ENCODE results near the gene GAS7.

GAS7 gene

DNA sequence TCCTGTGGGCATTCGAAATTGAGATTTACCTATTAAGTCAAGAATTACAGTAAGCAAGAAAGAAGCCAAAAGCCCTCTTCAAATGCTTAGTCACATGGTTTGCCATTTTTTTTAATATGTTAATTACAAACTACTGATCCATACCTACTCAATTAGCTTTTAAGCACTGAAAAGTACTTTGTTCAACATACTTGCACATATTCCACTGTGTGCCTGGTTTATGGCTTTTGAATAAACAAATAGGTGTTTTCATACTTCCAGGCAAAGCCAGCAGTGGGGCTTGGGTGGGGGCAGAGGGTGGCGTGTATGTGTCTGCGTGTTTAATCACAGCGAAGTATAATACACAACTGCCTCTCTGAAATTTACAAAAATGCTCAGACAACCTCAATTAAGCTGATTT, 51.4 kb downstream of the GAS7 start:
- ChIA-PET POLR2A (no interaction called here), CTCF (interaction anchor here (0.8 to 1.1 kb wide), 3 partner anchors 10 to 14 kb away, joined by 3 to 4 read pairs (median 3); no protein-coding TSS in a partner anchor)
- TF ChIP-seq, protein P1, sequence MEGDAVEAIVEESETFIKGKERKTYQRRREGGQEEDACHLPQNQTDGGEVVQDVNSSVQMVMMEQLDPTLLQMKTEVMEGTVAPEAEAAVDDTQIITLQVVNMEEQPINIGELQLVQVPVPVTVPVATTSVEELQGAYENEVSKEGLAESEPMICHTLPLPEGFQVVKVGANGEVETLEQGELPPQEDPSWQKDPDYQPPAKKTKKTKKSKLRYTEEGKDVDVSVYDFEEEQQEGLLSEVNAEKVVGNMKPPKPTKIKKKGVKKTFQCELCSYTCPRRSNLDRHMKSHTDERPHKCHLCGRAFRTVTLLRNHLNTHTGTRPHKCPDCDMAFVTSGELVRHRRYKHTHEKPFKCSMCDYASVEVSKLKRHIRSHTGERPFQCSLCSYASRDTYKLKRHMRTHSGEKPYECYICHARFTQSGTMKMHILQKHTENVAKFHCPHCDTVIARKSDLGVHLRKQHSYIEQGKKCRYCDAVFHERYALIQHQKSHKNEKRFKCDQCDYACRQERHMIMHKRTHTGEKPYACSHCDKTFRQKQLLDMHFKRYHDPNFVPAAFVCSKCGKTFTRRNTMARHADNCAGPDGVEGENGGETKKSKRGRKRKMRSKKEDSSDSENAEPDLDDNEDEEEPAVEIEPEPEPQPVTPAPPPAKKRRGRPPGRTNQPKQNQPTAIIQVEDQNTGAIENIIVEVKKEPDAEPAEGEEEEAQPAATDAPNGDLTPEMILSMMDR (IDR thresholded peaks at IDR 0.05; ENCODE audit: insufficient read depth, low read length, missing control alignments), result no peak
- DNase-seq (ENCODE audit: low read depth, low spot score), result no peak
- H3K4me3 ChIP-seq (ENCODE audit: low read depth, low read length), result no peak overlapping the region

GRCh38 chr17:10144982-10145381, 53.4 kb downstream of the GAS7 start:
- ChIA-PET CTCF (interaction anchor here (0.6 kb wide), 1 partner anchor 500 kb away, joined by 3 read pairs; no protein-coding TSS in a partner anchor), POLR2A (no interaction called here)
- TF ChIP-seq, protein P1 (IDR thresholded peaks at IDR 0.05; ENCODE audit: insufficient read depth, low read length, missing control alignments), result no peak
- H3K4me3 ChIP-seq (ENCODE audit: low read depth, low read length), result no peak overlapping the region
- no peak for DNase-seq (ENCODE audit: low read depth, low spot score)

- H3K4me3 ChIP-seq (ENCODE audit: low read depth, low read length), result no peak overlapping the region
- POLR2A ChIA-PET, result no interaction called here
- CTCF ChIA-PET, result interaction anchor here (0.6 kb wide), 1 partner anchor 500 kb away, joined by 3 read pairs; no protein-coding TSS in a partner anchor
- DNase-seq (ENCODE audit: low read depth, low spot score), result no peak
- TF ChIP-seq, protein P1 (IDR thresholded peaks at IDR 0.05; ENCODE audit: insufficient read depth, low read length, missing control alignments), result no peak
Measured at GRCh38 chr17:10144456-10144855, 54.0 kb downstream of the GAS7 start.

DNA sequence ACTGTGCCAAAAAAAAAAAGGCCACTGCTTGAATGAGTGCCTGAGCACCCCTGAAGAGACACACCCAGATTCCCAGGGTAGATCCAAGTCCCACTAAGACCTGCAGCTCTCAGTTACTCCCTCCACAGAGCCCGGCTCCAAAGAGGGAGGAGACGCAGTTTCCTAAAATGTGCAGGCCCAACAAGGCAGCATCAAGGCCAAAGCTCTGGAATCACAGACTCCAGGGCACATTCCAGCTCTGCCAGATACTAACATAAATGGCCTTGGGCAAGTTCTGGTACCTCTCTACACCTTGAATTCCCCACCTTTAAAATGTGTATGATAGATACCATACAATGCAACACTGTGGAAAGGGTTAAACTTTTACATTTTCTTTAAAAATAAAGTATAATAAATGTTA, 57.0 kb downstream of the GAS7 start:
- CTCF ChIA-PET, result interaction anchor here (1.2 kb wide), 1 partner anchor 12 kb away, joined by 4 read pairs; no protein-coding TSS in a partner anchor
- no peak overlapping the region for H3K4me3 ChIP-seq (ENCODE audit: low read depth, low read length)
- DNase-seq (ENCODE audit: low read depth, low spot score), result no peak
- TF ChIP-seq, protein P1 (IDR thresholded peaks at IDR 0.05; ENCODE audit: insufficient read depth, low read length, missing control alignments), result no peak
- POLR2A ChIA-PET, result no interaction called here

- ChIA-PET POLR2A (interaction anchor here (1.0 kb wide), 1 partner anchor 12 kb away, joined by 3 read pairs; no protein-coding TSS in a partner anchor), CTCF (interaction anchor here (1.1 kb wide), 1 partner anchor 88 kb away, joined by 4 read pairs; no protein-coding TSS in a partner anchor)
- TF ChIP-seq, protein P1 (IDR thresholded peaks at IDR 0.05; ENCODE audit: insufficient read depth, low read length, missing control alignments), result no peak
- H3K4me3 ChIP-seq (ENCODE audit: low read depth, low read length), result no peak overlapping the region
- DNase-seq (ENCODE audit: low read depth, low spot score), result no peak
Measured at GRCh38 chr17:10139577-10139976, 58.8 kb downstream of the GAS7 start.

DNA sequence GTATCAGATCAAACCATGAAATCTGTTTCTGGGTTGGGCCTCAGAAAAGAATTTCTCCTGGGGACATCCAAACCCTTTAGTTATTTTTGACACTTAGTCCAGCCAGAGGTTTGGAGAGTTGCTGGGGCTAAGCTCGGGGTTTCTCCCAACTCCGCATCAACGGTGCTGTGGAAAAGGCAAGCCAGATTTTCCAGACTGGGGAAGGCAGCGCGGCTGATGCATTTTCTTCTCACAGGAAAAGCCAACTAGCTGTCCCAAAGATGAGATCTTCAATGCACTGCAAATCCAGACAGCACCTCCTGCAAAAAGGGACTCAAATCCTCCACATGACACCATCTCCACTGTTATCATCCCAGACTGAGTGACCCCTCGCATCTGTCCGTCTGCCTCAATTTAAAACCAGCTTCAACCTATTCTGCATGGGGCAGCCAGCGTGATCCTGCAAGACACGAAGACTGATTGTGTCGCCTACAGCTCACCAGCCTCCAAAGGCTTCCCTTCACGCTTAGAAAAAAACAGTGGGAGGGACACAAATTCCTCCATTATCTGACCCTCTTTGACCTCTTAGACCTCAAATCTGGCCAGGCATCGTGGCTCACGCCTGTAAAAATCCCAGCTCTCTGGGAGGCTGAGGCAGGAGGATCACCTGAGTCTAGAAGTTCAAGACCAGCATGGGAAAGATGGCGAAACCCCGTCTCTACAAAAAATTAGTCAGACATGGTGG, 62.0 kb downstream of the GAS7 start:
- TF ChIP-seq, protein P1 (IDR thresholded peaks at IDR 0.05; ENCODE audit: insufficient read depth, low read length, missing control alignments), result no peak
- ChIA-PET POLR2A (interaction anchor here (0.6 to 1.4 kb wide), 3 partner anchors 9 to 568 kb away, joined by 3 to 11 read pairs (median 3); no protein-coding TSS in a partner anchor), CTCF (interaction anchor here (0.6 to 0.9 kb wide), 2 partner anchors 11 to 58 kb away, joined by 4 read pairs; no protein-coding TSS in a partner anchor)
- DNase-seq (ENCODE audit: low read depth, low spot score), result no peak
- no peak overlapping the region for H3K4me3 ChIP-seq (ENCODE audit: low read depth, low read length)
